Measurements from ENCODE around the gene TMEM186.
A peak's percentile ranks its signal among the peaks of the same experiment; 100 is the strongest.
"Not testable (repeated sequence)": the region's sequence is repeated elsewhere in the genome, so short reads cannot be mapped to it uniquely, and the experiment has no call there.

The TMEM186 gene

GRCh38 chr16:8808613-8809353, 11.3 kb upstream of the TMEM186 start:
- H3K27ac ChIP-seq (ENCODE audit: low read depth, low read length): no peak overlapping the region

GRCh38 chr16:8808009-8808408, 10.6 kb upstream of the TMEM186 start:
- Histone ChIP-seq H3K36me3 (ENCODE audit: control insufficient read depth, insufficient read depth, low read length) (peaks cover 95% of the 10 kb centered on the region), H3K27ac (ENCODE audit: low read depth, low read length) (no peak overlapping the region), H3K4me1 (ENCODE audit: control insufficient read depth, insufficient read depth, low read length) (no peaks in the 10 kb centered on the region), H3K27me3 (ENCODE audit: control insufficient read depth, insufficient read depth, low read length) (no peaks in the 10 kb centered on the region), H3K9ac (ENCODE audit: low read length) (no peak overlapping the region), H3K4me3 (ENCODE audit: low read depth, low read length) (no peak overlapping the region), H3K9me3 (ENCODE audit: control insufficient read depth, insufficient read depth, low read depth, low read length) (no peaks in the 10 kb centered on the region)

More at GRCh38 chr16:8808613-8809353, 11.3 kb upstream of the TMEM186 start:
- Histone ChIP-seq H3K4me1 (ENCODE audit: control insufficient read depth, insufficient read depth, low read length) (no peaks in the 10 kb centered on the region), H3K9me3 (ENCODE audit: control insufficient read depth, insufficient read depth, low read depth, low read length) (no peaks in the 10 kb centered on the region), H3K27me3 (ENCODE audit: control insufficient read depth, insufficient read depth, low read length) (no peaks in the 10 kb centered on the region), H3K4me3 (ENCODE audit: low read depth, low read length) (no peak overlapping the region), H3K9ac (ENCODE audit: low read length) (no peak overlapping the region), H3K36me3 (ENCODE audit: control insufficient read depth, insufficient read depth, low read length) (peaks cover 96% of the 10 kb centered on the region)

GRCh38 chr16:8807189-8807588, 9.8 kb upstream of the TMEM186 start:
- Histone ChIP-seq H3K9ac (ENCODE audit: low read length) (no peak overlapping the region), H3K27me3 (ENCODE audit: control insufficient read depth, insufficient read depth, low read length) (no peaks in the 10 kb centered on the region), H3K36me3 (ENCODE audit: control insufficient read depth, insufficient read depth, low read length) (peaks cover 95% of the 10 kb centered on the region), H3K27ac (ENCODE audit: low read depth, low read length) (no peak overlapping the region), H3K9me3 (ENCODE audit: control insufficient read depth, insufficient read depth, low read depth, low read length) (no peaks in the 10 kb centered on the region), H3K4me3 (ENCODE audit: low read depth, low read length) (no peak overlapping the region), H3K4me1 (ENCODE audit: control insufficient read depth, insufficient read depth, low read length) (no peaks in the 10 kb centered on the region)

GRCh38 chr16:8806272-8806983, 9.0 kb upstream of the TMEM186 start:
- peaks cover 95% of the 10 kb centered on the region for H3K36me3 ChIP-seq (ENCODE audit: control insufficient read depth, insufficient read depth, low read length)

GRCh38 chr16:8804313-8804712, 6.9 kb upstream of the TMEM186 start:
- Histone ChIP-seq H3K9ac (ENCODE audit: low read length) (no peak overlapping the region), H3K9me3 (ENCODE audit: control insufficient read depth, insufficient read depth, low read depth, low read length) (no peaks in the 10 kb centered on the region), H3K36me3 (ENCODE audit: control insufficient read depth, insufficient read depth, low read length) (peaks cover 90% of the 10 kb centered on the region), H3K4me3 (ENCODE audit: low read depth, low read length) (no peak overlapping the region), H3K27me3 (ENCODE audit: control insufficient read depth, insufficient read depth, low read length) (no peaks in the 10 kb centered on the region), H3K27ac (ENCODE audit: low read depth, low read length) (no peak overlapping the region), H3K4me1 (ENCODE audit: control insufficient read depth, insufficient read depth, low read length) (peaks cover under 1% of the 10 kb centered on the region; the same call in 1 of the 2 replicates)

More at GRCh38 chr16:8806272-8806983, 9.0 kb upstream of the TMEM186 start:
- Histone ChIP-seq H3K9me3 (ENCODE audit: control insufficient read depth, insufficient read depth, low read depth, low read length) (no peaks in the 10 kb centered on the region), H3K27ac (ENCODE audit: low read depth, low read length) (no peak overlapping the region), H3K27me3 (ENCODE audit: control insufficient read depth, insufficient read depth, low read length) (no peaks in the 10 kb centered on the region), H3K4me3 (ENCODE audit: low read depth, low read length) (no peak overlapping the region), H3K4me1 (ENCODE audit: control insufficient read depth, insufficient read depth, low read length) (no peaks in the 10 kb centered on the region), H3K9ac (ENCODE audit: low read length) (no peak overlapping the region)

GRCh38 chr16:8803733-8804132, 6.3 kb upstream of the TMEM186 start:
- not testable (repeated sequence) for H3K9me3 ChIP-seq (ENCODE audit: control insufficient read depth, insufficient read depth, low read depth, low read length); H3K4me1 ChIP-seq (ENCODE audit: control insufficient read depth, insufficient read depth, low read length); H3K9ac ChIP-seq (ENCODE audit: low read length); H3K4me3 ChIP-seq (ENCODE audit: low read depth, low read length); H3K27me3 ChIP-seq (ENCODE audit: control insufficient read depth, insufficient read depth, low read length); H3K27ac ChIP-seq (ENCODE audit: low read depth, low read length)
- peaks cover 87% of the 10 kb centered on the region for H3K36me3 ChIP-seq (ENCODE audit: control insufficient read depth, insufficient read depth, low read length)

- H3K9ac ChIP-seq (ENCODE audit: low read length): no peak overlapping the region
- no peak overlapping the region for H3K4me3 ChIP-seq (ENCODE audit: low read depth, low read length)
- H3K4me1 ChIP-seq (ENCODE audit: control insufficient read depth, insufficient read depth, low read length): peaks cover 9% of the 10 kb centered on the region
- no peaks in the 10 kb centered on the region for H3K9me3 ChIP-seq (ENCODE audit: control insufficient read depth, insufficient read depth, low read depth, low read length)
- no peak overlapping the region for H3K27ac ChIP-seq (ENCODE audit: low read depth, low read length)
- H3K27me3 ChIP-seq (ENCODE audit: control insufficient read depth, insufficient read depth, low read length): no peaks in the 10 kb centered on the region
- H3K36me3 ChIP-seq (ENCODE audit: control insufficient read depth, insufficient read depth, low read length): peaks cover 69% of the 10 kb centered on the region
Observed at GRCh38 chr16:8801701-8802100, 4.3 kb upstream of the TMEM186 start.

GRCh38 chr16:8798535-8799157, 1.2 kb upstream of the TMEM186 start:
- peaks cover 45% of the 10 kb centered on the region for H3K36me3 ChIP-seq (ENCODE audit: control insufficient read depth, insufficient read depth, low read length)

GRCh38 chr16:8798174-8798527, 712 bp upstream of the TMEM186 start:
- H3K4me1 ChIP-seq (ENCODE audit: control insufficient read depth, insufficient read depth, low read length): peaks cover 12% of the 10 kb centered on the region
- H3K4me3 ChIP-seq (ENCODE audit: low read depth, low read length): peak overlapping the region; percentile 94
- peaks cover 40% of the 10 kb centered on the region for H3K36me3 ChIP-seq (ENCODE audit: control insufficient read depth, insufficient read depth, low read length)
- no peaks in the 10 kb centered on the region for H3K27me3 ChIP-seq (ENCODE audit: control insufficient read depth, insufficient read depth, low read length)
- H3K9ac ChIP-seq (ENCODE audit: low read length): peak overlapping the region; percentile 96
- H3K9me3 ChIP-seq (ENCODE audit: control insufficient read depth, insufficient read depth, low read depth, low read length): no peaks in the 10 kb centered on the region
- peak overlapping the region; percentile 92 for H3K27ac ChIP-seq (ENCODE audit: low read depth, low read length)

More at GRCh38 chr16:8798535-8799157, 1.2 kb upstream of the TMEM186 start:
- Histone ChIP-seq H3K27me3 (ENCODE audit: control insufficient read depth, insufficient read depth, low read length) (no peaks in the 10 kb centered on the region), H3K27ac (ENCODE audit: low read depth, low read length) (no peak overlapping the region), H3K4me1 (ENCODE audit: control insufficient read depth, insufficient read depth, low read length) (peaks cover 12% of the 10 kb centered on the region), H3K4me3 (ENCODE audit: low read depth, low read length) (peak overlapping the region; percentile 94), H3K9ac (ENCODE audit: low read length) (peak overlapping the region; percentile 96), H3K9me3 (ENCODE audit: control insufficient read depth, insufficient read depth, low read depth, low read length) (no peaks in the 10 kb centered on the region)

- Histone ChIP-seq H3K9me3 (ENCODE audit: control insufficient read depth, insufficient read depth, low read depth, low read length) (no peaks in the 10 kb centered on the region), H3K36me3 (ENCODE audit: control insufficient read depth, insufficient read depth, low read length) (peaks cover 26% of the 10 kb centered on the region), H3K27me3 (ENCODE audit: control insufficient read depth, insufficient read depth, low read length) (no peaks in the 10 kb centered on the region), H3K4me3 (ENCODE audit: low read depth, low read length) (peak overlapping the region; percentile 94), H3K9ac (ENCODE audit: low read length) (peak overlapping the region; percentile 81), H3K27ac (ENCODE audit: low read depth, low read length) (no peak overlapping the region), H3K4me1 (ENCODE audit: control insufficient read depth, insufficient read depth, low read length) (peaks cover 12% of the 10 kb centered on the region)
Observed at GRCh38 chr16:8796469-8797363, 723 bp downstream of the TMEM186 start.

All from HUES6 (cell line).